ENCODE results near the gene ZNRF1.

Gene ZNRF1

GRCh38 chr16:75100603-75100990, 101.8 kb downstream of the ZNRF1 start:
- TF ChIP-seq, protein P1, sequence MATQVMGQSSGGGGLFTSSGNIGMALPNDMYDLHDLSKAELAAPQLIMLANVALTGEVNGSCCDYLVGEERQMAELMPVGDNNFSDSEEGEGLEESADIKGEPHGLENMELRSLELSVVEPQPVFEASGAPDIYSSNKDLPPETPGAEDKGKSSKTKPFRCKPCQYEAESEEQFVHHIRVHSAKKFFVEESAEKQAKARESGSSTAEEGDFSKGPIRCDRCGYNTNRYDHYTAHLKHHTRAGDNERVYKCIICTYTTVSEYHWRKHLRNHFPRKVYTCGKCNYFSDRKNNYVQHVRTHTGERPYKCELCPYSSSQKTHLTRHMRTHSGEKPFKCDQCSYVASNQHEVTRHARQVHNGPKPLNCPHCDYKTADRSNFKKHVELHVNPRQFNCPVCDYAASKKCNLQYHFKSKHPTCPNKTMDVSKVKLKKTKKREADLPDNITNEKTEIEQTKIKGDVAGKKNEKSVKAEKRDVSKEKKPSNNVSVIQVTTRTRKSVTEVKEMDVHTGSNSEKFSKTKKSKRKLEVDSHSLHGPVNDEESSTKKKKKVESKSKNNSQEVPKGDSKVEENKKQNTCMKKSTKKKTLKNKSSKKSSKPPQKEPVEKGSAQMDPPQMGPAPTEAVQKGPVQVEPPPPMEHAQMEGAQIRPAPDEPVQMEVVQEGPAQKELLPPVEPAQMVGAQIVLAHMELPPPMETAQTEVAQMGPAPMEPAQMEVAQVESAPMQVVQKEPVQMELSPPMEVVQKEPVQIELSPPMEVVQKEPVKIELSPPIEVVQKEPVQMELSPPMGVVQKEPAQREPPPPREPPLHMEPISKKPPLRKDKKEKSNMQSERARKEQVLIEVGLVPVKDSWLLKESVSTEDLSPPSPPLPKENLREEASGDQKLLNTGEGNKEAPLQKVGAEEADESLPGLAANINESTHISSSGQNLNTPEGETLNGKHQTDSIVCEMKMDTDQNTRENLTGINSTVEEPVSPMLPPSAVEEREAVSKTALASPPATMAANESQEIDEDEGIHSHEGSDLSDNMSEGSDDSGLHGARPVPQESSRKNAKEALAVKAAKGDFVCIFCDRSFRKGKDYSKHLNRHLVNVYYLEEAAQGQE (IDR thresholded peaks at IDR 0.05; ENCODE audit: insufficient read depth in 1 of 2, low read depth in 2 of 2, low read length in 2 of 2), result no peak
- TF ChIP-seq TAF1 (IDR thresholded peaks at IDR 0.05; ENCODE audit: borderline replicate concordance, insufficient read depth, low read length) (no peak), FOXP2 (optimal IDR thresholded peaks at IDR 0.05; ENCODE audit: borderline replicate concordance, extremely low read depth, extremely low read length, insufficient read depth) (no peak), POLR2AphosphoS5 (IDR thresholded peaks at IDR 0.05; ENCODE audit: low read depth, low read length) (no peak), SIN3A (IDR thresholded peaks at IDR 0.05; ENCODE audit: borderline replicate concordance, insufficient read depth, low read length) (no peak)

DNA sequence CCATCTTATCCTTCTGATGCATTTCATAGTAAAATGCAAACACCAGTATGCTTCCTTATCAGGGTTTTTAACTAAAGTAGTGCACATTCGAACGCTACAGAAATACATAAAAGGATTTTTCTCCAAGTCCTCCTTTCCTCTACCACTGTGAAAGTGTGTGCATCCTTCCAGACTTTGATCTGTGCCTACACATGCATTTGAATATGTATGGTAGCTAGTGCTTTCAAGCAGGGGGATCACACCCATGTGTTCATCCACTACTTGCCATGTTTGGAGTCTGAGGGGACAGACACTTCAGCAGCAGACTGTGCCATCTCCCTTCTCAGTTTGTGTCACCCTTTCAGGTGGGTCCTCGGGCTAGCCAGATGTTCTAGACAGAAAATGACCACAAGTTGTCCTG, 102.8 kb downstream of the ZNRF1 start:
- TF ChIP-seq, protein P1 (IDR thresholded peaks at IDR 0.05; ENCODE audit: insufficient read depth in 1 of 2, low read depth in 2 of 2, low read length in 2 of 2), result no peak
- TF ChIP-seq POLR2AphosphoS5 (IDR thresholded peaks at IDR 0.05; ENCODE audit: low read depth, low read length) (no peak), SIN3A (IDR thresholded peaks at IDR 0.05; ENCODE audit: borderline replicate concordance, insufficient read depth, low read length) (no peak), FOXP2 (optimal IDR thresholded peaks at IDR 0.05; ENCODE audit: borderline replicate concordance, extremely low read depth, extremely low read length, insufficient read depth) (no peak), TAF1 (IDR thresholded peaks at IDR 0.05; ENCODE audit: borderline replicate concordance, insufficient read depth, low read length) (no peak)

- TF ChIP-seq SIN3A (IDR thresholded peaks at IDR 0.05; ENCODE audit: borderline replicate concordance, insufficient read depth, low read length) (no peak), FOXP2 (optimal IDR thresholded peaks at IDR 0.05; ENCODE audit: borderline replicate concordance, extremely low read depth, extremely low read length, insufficient read depth) (no peak)
Observed at GRCh38 chr16:75102595-75102994, 103.8 kb downstream of the ZNRF1 start.

DNA sequence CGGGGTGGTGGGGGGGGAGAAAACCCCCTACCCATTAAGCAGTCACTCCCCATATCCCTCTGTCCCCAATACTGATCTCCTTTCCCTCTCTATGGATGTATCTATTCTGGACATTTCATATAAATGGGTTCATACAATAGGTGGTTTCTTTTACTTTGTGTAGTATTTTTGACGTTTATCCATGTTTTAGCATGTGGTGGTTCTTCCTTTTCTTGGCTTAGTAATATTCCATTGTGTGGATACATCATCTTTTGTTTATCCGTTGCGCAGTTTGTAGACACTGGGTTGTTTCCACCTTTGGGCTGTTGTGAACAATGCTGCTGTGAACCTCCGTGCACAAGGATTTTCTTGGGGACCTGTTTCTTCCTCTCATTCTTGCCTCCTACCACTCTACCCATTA, 105.2 kb downstream of the ZNRF1 start:
- TF ChIP-seq FOXP2 (optimal IDR thresholded peaks at IDR 0.05; ENCODE audit: borderline replicate concordance, extremely low read depth, extremely low read length, insufficient read depth), result no peak

DNA sequence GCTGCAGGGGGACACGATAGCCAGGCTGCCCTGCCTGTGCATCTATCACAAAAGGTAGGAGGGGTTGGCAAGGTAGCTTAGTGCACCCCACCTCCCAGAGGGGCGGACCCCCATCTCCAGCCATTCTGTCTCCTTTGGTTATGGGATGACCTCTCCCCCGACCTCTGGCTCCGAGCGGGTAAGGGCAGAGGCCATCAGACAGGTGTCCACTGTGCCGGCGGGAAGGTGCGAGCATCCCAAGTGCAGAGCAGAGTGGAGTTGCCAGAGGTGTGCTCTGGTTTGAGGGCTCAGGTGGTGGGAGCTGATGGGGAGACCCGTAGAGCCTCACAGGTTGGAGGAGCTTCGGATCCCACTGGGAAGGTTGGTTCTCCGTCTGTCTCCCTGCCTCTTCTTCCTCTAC, 106.0 kb downstream of the ZNRF1 start:
- TF ChIP-seq FOXP2 (optimal IDR thresholded peaks at IDR 0.05; ENCODE audit: borderline replicate concordance, extremely low read depth, extremely low read length, insufficient read depth) (no peak), POLR2AphosphoS5 (IDR thresholded peaks at IDR 0.05; ENCODE audit: low read depth, low read length) (no peak), TAF1 (IDR thresholded peaks at IDR 0.05; ENCODE audit: borderline replicate concordance, insufficient read depth, low read length) (no peak), SIN3A (IDR thresholded peaks at IDR 0.05; ENCODE audit: borderline replicate concordance, insufficient read depth, low read length) (no peak)
- TF ChIP-seq, protein P1 (IDR thresholded peaks at IDR 0.05; ENCODE audit: insufficient read depth in 1 of 2, low read depth in 2 of 2, low read length in 2 of 2), result no peak

DNA sequence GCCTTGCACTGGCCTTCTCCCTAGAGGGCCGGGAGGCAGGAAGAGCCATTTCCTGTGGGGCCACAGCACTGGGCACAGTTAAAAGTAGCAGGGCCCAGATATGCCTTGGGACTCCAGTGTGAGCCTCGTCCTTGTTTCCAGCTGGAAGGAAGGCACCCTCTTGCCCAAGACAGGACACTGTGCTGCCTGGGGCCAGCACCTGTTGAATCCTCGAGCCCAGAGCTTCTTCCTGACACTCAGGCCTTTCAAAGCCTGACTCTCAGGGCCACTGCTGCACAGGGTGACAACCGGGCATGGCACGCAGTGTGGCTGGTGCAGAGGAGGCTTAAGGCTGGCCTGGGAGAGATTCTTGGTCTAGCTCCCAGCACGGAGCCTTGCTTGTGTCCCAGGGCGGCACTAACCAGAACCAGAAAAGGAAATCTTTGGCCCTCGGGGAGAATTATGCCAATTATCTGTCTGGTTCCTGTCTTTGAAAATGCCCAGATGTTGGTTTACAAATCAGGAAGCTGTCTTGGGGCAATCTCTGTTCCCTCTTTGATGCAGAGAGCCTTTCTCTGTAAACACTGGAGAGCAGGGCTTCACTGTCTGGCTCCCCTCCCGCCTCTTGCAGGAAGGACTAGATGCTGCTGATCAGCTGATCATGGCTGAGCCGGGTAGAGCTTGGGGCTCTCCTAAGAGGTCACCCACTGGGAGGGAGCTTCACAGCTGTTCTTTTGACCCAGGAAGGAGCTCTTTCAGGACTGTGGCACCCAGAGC, 106.7 kb downstream of the ZNRF1 start:
- TF ChIP-seq, protein P1 (IDR thresholded peaks at IDR 0.05; ENCODE audit: insufficient read depth in 1 of 2, low read depth in 2 of 2, low read length in 2 of 2), result no peak
- TF ChIP-seq SIN3A (IDR thresholded peaks at IDR 0.05; ENCODE audit: borderline replicate concordance, insufficient read depth, low read length), result no peak
- no peak for TF ChIP-seq FOXP2 (optimal IDR thresholded peaks at IDR 0.05; ENCODE audit: borderline replicate concordance, extremely low read depth, extremely low read length, insufficient read depth)
- TF ChIP-seq TAF1 (IDR thresholded peaks at IDR 0.05; ENCODE audit: borderline replicate concordance, insufficient read depth, low read length), result no peak
- TF ChIP-seq POLR2AphosphoS5 (IDR thresholded peaks at IDR 0.05; ENCODE audit: low read depth, low read length), result no peak

Data from PFSK-1 (cell line).